ENCODE data around the gene TMED9. TPM values are rescaled to one million over a fixed set of nuclear protein-coding genes. Genes with fewer than 3 reads are reported as not detected.

TMED9 gene
- total RNA-seq: 92.0 and 102 TPM in 2 replicates

DNA sequence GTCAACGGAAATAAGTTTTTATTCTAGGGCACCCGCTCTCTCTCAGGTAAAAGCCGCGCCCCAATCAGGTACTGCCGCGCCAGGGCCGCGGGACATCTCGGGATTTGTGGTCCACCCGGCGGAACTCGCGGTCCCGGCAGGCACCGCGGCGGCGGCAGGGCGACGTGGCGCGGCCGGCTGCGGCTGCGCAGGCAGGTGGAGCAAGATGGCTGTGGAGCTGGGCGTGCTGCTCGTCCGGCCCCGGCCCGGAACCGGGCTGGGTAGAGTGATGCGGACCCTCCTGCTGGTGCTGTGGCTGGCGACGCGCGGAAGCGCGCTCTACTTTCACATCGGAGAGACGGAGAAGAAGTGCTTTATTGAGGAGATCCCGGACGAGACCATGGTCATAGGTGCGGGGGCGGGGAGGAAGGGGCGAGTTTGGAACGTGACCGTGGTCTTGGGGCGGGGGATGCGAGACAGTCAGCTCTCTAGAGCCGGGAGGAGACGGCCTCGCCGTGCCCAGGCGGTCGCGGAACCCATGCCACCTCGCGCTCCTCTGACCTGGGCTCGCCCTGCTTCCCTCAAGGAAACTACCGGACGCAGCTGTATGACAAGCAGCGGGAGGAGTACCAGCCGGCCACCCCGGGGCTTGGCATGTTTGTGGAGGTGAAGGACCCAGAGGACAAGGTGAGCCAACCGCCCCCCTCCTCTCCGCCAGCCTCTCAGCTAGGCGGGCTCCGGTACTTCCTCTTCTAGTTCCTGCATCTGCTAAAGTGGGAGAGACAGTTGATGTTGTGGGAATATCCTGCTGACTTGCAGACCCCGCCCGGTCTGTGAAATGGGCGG is at the start of gene TMED9:
TSS of gene TMED9 (plus strand) at position 194 of the 825 bp plus-strand sequence. CDS start at position 206, 12 bp downstream.
- TF ChIP-seq, protein P1, sequence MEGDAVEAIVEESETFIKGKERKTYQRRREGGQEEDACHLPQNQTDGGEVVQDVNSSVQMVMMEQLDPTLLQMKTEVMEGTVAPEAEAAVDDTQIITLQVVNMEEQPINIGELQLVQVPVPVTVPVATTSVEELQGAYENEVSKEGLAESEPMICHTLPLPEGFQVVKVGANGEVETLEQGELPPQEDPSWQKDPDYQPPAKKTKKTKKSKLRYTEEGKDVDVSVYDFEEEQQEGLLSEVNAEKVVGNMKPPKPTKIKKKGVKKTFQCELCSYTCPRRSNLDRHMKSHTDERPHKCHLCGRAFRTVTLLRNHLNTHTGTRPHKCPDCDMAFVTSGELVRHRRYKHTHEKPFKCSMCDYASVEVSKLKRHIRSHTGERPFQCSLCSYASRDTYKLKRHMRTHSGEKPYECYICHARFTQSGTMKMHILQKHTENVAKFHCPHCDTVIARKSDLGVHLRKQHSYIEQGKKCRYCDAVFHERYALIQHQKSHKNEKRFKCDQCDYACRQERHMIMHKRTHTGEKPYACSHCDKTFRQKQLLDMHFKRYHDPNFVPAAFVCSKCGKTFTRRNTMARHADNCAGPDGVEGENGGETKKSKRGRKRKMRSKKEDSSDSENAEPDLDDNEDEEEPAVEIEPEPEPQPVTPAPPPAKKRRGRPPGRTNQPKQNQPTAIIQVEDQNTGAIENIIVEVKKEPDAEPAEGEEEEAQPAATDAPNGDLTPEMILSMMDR (conservative IDR thresholded peaks at IDR 0.05; ENCODE audit: low read depth, low read length): no peak
- no peak for DNase-seq (ENCODE audit: low read depth)
- H3K4me3 ChIP-seq (ENCODE audit: low read depth, low read length): peak within 1 kb of the TSS; percentile 97

DNA sequence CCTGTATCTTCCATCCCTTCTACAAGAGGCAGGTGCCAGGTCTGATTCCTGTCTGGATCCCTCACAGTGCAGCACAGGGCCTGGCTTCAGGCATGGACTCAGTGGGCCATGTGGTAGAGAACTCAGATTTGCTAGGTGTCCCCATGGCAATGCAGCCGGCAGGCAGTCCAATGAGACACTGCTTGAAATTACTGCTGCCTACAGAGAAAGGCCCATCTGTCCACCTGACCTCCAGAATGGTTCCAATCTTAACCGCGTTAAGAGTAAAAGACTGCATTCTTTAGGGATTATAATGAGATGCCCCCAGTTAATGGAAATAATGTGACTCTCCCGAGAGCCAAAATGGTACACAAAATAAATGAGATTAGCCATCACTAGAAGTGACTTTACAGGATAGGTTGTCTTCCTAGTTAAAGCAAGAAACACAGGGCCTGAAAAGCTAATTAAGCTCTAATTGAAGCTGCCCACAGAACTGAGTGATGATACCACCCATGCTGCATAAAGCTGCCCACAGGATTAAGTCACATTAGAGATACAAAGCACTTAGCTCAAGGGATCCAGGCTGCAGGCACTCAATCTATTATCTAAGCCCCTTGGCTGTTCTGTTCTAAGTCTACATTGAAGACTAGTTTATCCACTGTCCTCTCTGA is 49.1 kb upstream of the TMED9 start:
- TF ChIP-seq, protein P1 (conservative IDR thresholded peaks at IDR 0.05; ENCODE audit: low read depth, low read length): no peak
- no peak overlapping the region for H3K4me3 ChIP-seq (ENCODE audit: low read depth, low read length)
- DNase-seq (ENCODE audit: low read depth): no peak

DNA sequence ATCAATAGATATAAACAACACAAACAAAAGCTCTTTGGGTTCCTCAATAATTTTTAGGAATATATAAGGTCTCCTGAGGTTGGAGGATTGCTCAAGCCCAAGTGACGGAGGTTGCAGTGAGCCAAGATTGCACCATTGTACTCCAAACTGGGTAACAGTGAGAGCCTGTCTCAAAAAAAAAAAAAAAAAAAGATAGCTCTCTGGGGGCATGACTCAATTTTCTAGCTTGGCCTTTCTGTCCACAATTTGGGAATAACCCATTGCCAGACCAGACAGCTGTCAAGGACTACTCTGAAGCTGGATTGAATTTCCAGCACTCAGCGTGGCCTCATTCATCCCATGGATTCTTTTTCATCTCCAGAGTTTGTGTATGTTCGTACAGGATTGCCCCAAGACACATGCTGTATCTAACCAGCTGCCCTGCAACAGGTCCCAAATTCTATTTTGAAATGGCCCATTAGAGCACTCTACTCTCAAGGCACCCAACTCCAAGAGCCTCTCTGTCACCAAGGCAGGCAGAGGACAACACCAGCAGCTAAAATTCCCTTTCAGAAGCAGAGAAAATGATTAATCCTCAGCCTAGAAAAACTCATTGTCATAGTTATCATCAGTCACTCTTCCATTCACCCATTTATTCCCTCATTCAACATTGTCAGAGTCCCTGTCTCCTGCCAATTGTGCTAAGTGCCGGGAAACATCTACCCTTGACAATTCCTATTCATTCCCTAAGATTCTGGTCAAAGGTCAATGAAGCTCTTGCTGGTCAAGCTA is 46.3 kb upstream of the TMED9 start:
- TF ChIP-seq, protein P1 (conservative IDR thresholded peaks at IDR 0.05; ENCODE audit: low read depth, low read length): no peak
- DNase-seq (ENCODE audit: low read depth): no peak

DNA sequence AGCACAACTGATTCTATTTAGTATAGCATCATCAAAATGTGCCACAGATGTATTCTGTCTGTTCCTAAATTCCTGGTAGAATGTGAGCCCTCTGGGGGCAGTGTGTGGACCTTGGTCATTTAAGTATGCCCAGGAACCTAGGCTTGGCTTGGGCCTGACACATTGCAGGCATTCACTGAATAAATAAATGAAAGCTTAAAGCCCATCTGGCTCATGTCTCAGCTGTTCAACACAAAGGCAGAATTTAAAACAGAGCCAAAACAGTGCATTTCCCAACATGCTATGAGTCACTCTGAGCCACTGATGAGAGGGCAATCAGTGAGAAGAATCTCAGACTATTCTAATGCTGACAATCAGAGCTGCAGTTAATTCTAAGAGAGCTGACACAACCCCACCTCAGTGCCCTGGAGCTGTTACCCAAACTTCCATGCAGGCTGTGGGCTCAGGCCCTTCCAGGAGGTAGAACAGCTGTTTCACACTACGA is 45.7 kb upstream of the TMED9 start:
- H3K4me3 ChIP-seq (ENCODE audit: low read depth, low read length): no peak overlapping the region
- TF ChIP-seq, protein P1 (conservative IDR thresholded peaks at IDR 0.05; ENCODE audit: low read depth, low read length): peak; percentile 23
- DNase-seq (ENCODE audit: low read depth): peak; percentile 86

More for the DNA sequence above, 46.3 kb upstream of the TMED9 start:
- H3K4me3 ChIP-seq (ENCODE audit: low read depth, low read length): no peak overlapping the region

DNA sequence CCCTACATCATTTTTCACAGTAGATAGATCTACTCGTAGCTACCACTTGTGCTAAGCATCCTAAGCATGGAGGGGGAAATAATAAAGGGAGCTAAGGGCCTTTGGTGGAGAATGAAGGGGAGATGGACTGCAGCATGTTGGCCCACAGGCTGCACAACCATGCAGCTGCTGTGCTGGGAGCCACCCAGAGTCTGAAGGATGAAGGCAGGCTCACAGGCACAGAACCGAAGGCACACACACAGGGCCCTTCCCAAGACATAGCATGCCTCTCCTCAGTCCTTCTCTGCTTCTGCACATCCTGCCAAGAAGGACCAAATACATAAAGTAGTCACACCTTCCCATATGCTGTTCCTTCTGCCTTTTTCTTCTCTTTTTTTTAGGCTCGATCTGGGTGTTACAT is 44.3 kb upstream of the TMED9 start:
- TF ChIP-seq, protein P1 (conservative IDR thresholded peaks at IDR 0.05; ENCODE audit: low read depth, low read length): no peak
- no peak for DNase-seq (ENCODE audit: low read depth)
- no peak overlapping the region for H3K4me3 ChIP-seq (ENCODE audit: low read depth, low read length)

DNA sequence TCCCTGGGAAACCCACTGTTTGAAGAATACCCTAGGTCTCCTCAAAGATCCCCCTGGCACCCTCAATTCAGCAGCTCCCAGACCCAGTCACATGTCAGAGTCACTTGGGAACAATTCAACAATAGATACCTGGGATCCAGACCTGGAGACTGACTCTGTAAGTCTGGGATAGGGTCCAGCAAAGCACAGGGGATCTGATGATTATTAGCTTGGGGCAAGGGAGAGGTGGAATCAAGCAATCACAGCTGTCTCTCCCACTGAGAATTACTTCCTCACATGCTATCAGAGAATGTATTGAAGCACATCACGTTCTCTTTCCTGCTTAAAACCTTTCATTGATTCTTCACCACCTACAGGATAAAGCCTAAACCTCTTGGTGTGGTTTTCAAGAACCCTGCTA is 43.5 kb upstream of the TMED9 start:
- no peak overlapping the region for H3K4me3 ChIP-seq (ENCODE audit: low read depth, low read length)
- TF ChIP-seq, protein P1 (conservative IDR thresholded peaks at IDR 0.05; ENCODE audit: low read depth, low read length): no peak
- no peak for DNase-seq (ENCODE audit: low read depth)

Measured in epithelial cell of proximal tubule (primary cell).